Astrocyte (in vitro differentiated cells and primary cell): Measurements from ENCODE around the gene PLEKHA5. TPM values are rescaled to one million over a fixed set of nuclear protein-coding genes. Genes with fewer than 3 reads are reported as not detected.

Experiments used
- DNase-seq: peaks from one replicate; pipeline ENCODE4 v3.0.0-alpha.2; 2010; ENCODE audit warnings: low read depth
- FAIRE-seq: peaks from 2 replicates; lab custom pipeline; 2011; peaks lifted over from hg19 to GRCh38; lab: Jason Lieb, UNC
- H2AFZ ChIP-seq: 2 replicates; pipeline ENCODE4 v1.6.0; 2012; ENCODE audit warnings: low read depth, low read length, inconsistent platforms
- H3K27ac ChIP-seq: 2 replicates; pipeline ENCODE4 v1.5.1; 2011; ENCODE audit warnings: low read depth, low read length, inconsistent platforms
- H3K27me3 ChIP-seq: 2 replicates; pipeline ENCODE4 v1.6.0; 2011; ENCODE audit warnings: low read length, inconsistent platforms; ENCODE audit not compliant: insufficient read depth
- H3K36me3 ChIP-seq: 2 replicates; pipeline ENCODE4 v1.5.1; 2011; ENCODE audit warnings: low read length, inconsistent platforms; ENCODE audit not compliant: insufficient read depth
- H3K4me1 ChIP-seq: 2 replicates; pipeline ENCODE4 v1.5.1; 2011; ENCODE audit warnings: low read length, inconsistent platforms; ENCODE audit not compliant: insufficient read depth
- H3K4me2 ChIP-seq: 2 replicates; pipeline ENCODE4 v1.6.0; 2012; ENCODE audit warnings: low read length, inconsistent platforms
- H3K4me3 ChIP-seq: 2 replicates; pipeline ENCODE4 v1.5.1; 2011; ENCODE audit warnings: low read depth, mild to moderate bottlenecking, low read length, inconsistent platforms; ENCODE audit not compliant: insufficient read depth
- H3K79me2 ChIP-seq: 2 replicates; pipeline ENCODE4 v1.6.0; 2012; ENCODE audit warnings: mild to moderate bottlenecking, low read length, inconsistent platforms; ENCODE audit not compliant: insufficient read depth
- H3K9ac ChIP-seq: 2 replicates; pipeline ENCODE4 v1.6.0; 2012; ENCODE audit warnings: mild to moderate bottlenecking, low read length, inconsistent platforms
- H3K9me3 ChIP-seq: 2 replicates; pipeline ENCODE4 v1.5.1; 2012; ENCODE audit warnings: low read depth, mild to moderate bottlenecking, low read length, inconsistent platforms; ENCODE audit not compliant: insufficient read depth
- H4K20me1 ChIP-seq: 2 replicates; pipeline ENCODE4 v1.6.0; 2012; ENCODE audit warnings: low read length, inconsistent platforms; ENCODE audit not compliant: insufficient read depth
- H3K27ac Mint-ChIP-seq: one replicate; pipeline ENCODE4 v1.8.0; 2021; ENCODE audit warnings: mild to moderate bottlenecking, mixed read lengths; ENCODE audit not compliant: unreplicated experiment
- H3K27me3 Mint-ChIP-seq: one replicate; pipeline ENCODE4 v1.8.0; 2021; ENCODE audit warnings: low read depth, mixed read lengths; ENCODE audit not compliant: unreplicated experiment
- H3K36me3 Mint-ChIP-seq: one replicate; pipeline ENCODE4 v1.8.0; 2021; ENCODE audit warnings: low read depth, mixed read lengths; ENCODE audit not compliant: unreplicated experiment
- H3K4me1 Mint-ChIP-seq: one replicate; pipeline ENCODE4 v1.8.0; 2021; ENCODE audit warnings: low read depth, mixed read lengths; ENCODE audit not compliant: unreplicated experiment
- H3K4me3 Mint-ChIP-seq: one replicate; pipeline ENCODE4 v1.8.0; 2021; ENCODE audit warnings: mild to moderate bottlenecking, moderate library complexity, mixed read lengths; ENCODE audit not compliant: unreplicated experiment
- H3K9me3 Mint-ChIP-seq: one replicate; pipeline ENCODE4 v1.8.0; 2021; ENCODE audit warnings: mild to moderate bottlenecking, mixed read lengths; ENCODE audit not compliant: unreplicated experiment
- EZH2 ChIP-seq: IDR thresholded peaks from 2 replicates; pipeline ENCODE4 v1.6.1; 2012; ENCODE audit warnings: mild to moderate bottlenecking, low read length, inconsistent platforms; ENCODE audit not compliant: insufficient read depth
- total RNA-seq: library from RNA; stranded (reverse); gene quantifications from 2 replicates; pipeline ENCODE4 v1.2.1, GENCODE V29; 2021
- TF ChIP-seq, protein P1 (sequence below): IDR thresholded peaks from 2 replicates; pipeline ENCODE4 v1.5.1; 2011; ENCODE audit warnings: low read depth, mild to moderate bottlenecking, inconsistent platforms, low read length, moderate library complexity; ENCODE audit not compliant: insufficient read depth

Gene PLEKHA5
- total RNA-seq, 1 donor from 2014 or later, result 38.9 TPM

DNA sequence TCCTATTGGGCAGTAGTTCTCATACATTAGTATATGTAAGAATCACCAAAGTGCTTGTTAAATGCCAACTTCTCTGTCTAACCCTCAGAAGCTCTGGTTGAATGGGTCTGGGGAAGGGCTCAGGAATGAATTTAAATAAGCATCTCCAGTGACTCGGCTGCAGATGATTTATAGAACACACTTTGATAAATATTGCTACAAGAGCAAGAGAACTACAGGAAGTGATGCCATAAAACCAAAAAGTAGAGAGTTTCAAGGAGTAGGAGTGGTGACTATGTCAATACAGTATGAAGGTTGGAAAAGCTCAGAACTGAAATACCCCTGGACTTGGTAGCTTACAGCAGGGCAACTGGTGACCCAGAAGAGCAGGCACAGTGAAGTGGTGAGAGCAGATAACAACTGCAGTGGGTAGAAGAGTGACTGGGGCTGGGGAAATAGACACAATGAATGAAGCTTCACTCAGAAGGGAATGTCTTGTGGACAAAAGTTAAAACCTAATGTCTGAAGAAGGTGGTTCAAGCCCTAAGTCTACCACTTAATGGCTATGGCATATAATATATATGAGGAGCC, 8.0 kb upstream of the PLEKHA5 start:
- H4K20me1 ChIP-seq, result no peaks in the 10 kb centered on the region
- H3K4me1 ChIP-seq, result peaks cover 2% of the 10 kb centered on the region
- no peak overlapping the region for H2AFZ ChIP-seq
- no peaks in the 10 kb centered on the region for H3K27me3 ChIP-seq
- FAIRE-seq, result no peak
- H3K27ac Mint-ChIP-seq, result no peak overlapping the region
- H3K36me3 Mint-ChIP-seq, result no peaks in the 10 kb centered on the region
- H3K9me3 Mint-ChIP-seq, result peaks cover 5% of the 10 kb centered on the region
- H3K9ac ChIP-seq, result no peak overlapping the region
- H3K79me2 ChIP-seq, result no peaks in the 10 kb centered on the region
- H3K4me3 ChIP-seq, result no peak overlapping the region
- H3K27ac ChIP-seq, result no peak overlapping the region
- H3K36me3 ChIP-seq, result no peaks in the 10 kb centered on the region
- no peak for DNase-seq
- H3K4me1 Mint-ChIP-seq, result peaks cover 17% of the 10 kb centered on the region
- TF ChIP-seq EZH2, result no peak
- TF ChIP-seq, protein P1, sequence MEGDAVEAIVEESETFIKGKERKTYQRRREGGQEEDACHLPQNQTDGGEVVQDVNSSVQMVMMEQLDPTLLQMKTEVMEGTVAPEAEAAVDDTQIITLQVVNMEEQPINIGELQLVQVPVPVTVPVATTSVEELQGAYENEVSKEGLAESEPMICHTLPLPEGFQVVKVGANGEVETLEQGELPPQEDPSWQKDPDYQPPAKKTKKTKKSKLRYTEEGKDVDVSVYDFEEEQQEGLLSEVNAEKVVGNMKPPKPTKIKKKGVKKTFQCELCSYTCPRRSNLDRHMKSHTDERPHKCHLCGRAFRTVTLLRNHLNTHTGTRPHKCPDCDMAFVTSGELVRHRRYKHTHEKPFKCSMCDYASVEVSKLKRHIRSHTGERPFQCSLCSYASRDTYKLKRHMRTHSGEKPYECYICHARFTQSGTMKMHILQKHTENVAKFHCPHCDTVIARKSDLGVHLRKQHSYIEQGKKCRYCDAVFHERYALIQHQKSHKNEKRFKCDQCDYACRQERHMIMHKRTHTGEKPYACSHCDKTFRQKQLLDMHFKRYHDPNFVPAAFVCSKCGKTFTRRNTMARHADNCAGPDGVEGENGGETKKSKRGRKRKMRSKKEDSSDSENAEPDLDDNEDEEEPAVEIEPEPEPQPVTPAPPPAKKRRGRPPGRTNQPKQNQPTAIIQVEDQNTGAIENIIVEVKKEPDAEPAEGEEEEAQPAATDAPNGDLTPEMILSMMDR, result no peak
- H3K27me3 Mint-ChIP-seq, result no peaks in the 10 kb centered on the region
- no peak overlapping the region for H3K4me2 ChIP-seq
- no peaks in the 10 kb centered on the region for H3K9me3 ChIP-seq
- no peak overlapping the region for H3K4me3 Mint-ChIP-seq

- Histone ChIP-seq H3K36me3 (no peaks in the 10 kb centered on the region), H2AFZ (no peak overlapping the region), H3K4me2 (peak overlapping the region; percentile 9), H3K4me3 (no peak overlapping the region), H3K4me1 (peaks cover 2% of the 10 kb centered on the region), H3K9me3 (peaks cover 6% of the 10 kb centered on the region), H3K27me3 (no peaks in the 10 kb centered on the region), H3K9ac (no peak overlapping the region), H4K20me1 (peaks cover under 1% of the 10 kb centered on the region), H3K79me2 (peaks cover 2% of the 10 kb centered on the region), H3K27ac (no peak overlapping the region)
- H3K36me3 Mint-ChIP-seq, result no peaks in the 10 kb centered on the region
- H3K27ac Mint-ChIP-seq, result no peak overlapping the region
- peak; percentile 48 for DNase-seq
- no peak overlapping the region for H3K4me3 Mint-ChIP-seq
- no peak for FAIRE-seq
- peaks cover 17% of the 10 kb centered on the region for H3K4me1 Mint-ChIP-seq
- no peak for TF ChIP-seq EZH2
- TF ChIP-seq, protein P1, result no peak
- H3K27me3 Mint-ChIP-seq, result no peaks in the 10 kb centered on the region
- H3K9me3 Mint-ChIP-seq, result peaks cover 11% of the 10 kb centered on the region
Observed at GRCh38 chr12:19125325-19125724, 4.2 kb upstream of the PLEKHA5 start.

GRCh38 chr12:19127270-19127669, 2.3 kb upstream of the PLEKHA5 start:
- no peak overlapping the region for H3K4me3 Mint-ChIP-seq
- H3K27ac ChIP-seq, result no peak overlapping the region
- peaks cover 11% of the 10 kb centered on the region for H3K4me1 ChIP-seq
- H2AFZ ChIP-seq, result no peak overlapping the region
- DNase-seq, result no peak
- peaks cover 13% of the 10 kb centered on the region for H3K4me1 Mint-ChIP-seq
- no peak overlapping the region for H3K4me2 ChIP-seq
- no peak overlapping the region for H3K9ac ChIP-seq
- FAIRE-seq, result no peak
- no peak for TF ChIP-seq EZH2
- TF ChIP-seq, protein P1, result no peak
- peaks cover 3% of the 10 kb centered on the region for H4K20me1 ChIP-seq
- H3K4me3 ChIP-seq, result no peak overlapping the region
- no peaks in the 10 kb centered on the region for H3K27me3 Mint-ChIP-seq
- no peaks in the 10 kb centered on the region for H3K27me3 ChIP-seq
- no peaks in the 10 kb centered on the region for H3K36me3 ChIP-seq
- H3K79me2 ChIP-seq, result peaks cover 20% of the 10 kb centered on the region
- H3K36me3 Mint-ChIP-seq, result no peaks in the 10 kb centered on the region
- no peak overlapping the region for H3K27ac Mint-ChIP-seq
- H3K9me3 Mint-ChIP-seq, result peaks cover 10% of the 10 kb centered on the region
- H3K9me3 ChIP-seq, result peaks cover 6% of the 10 kb centered on the region
